D721Med (cell line): ENCODE data around the gene ADAMTSL3.

ENCODE experiments used
- DNase-seq: peaks from one replicate; pipeline ENCODE4 v3.0.0; 2011; ENCODE audit warnings: low spot score; ENCODE audit not compliant: insufficient read length
- FAIRE-seq: peaks from 2 replicates; lab custom pipeline; 2011; peaks lifted over from hg19 to GRCh38; lab: Jason Lieb, UNC
- TF ChIP-seq, protein P1 (sequence below): IDR thresholded peaks from 2 replicates; pipeline ENCODE4 v1.5.1; 2012; ENCODE audit warnings: mild to moderate bottlenecking, control low read depth; ENCODE audit not compliant: insufficient read depth; ENCODE audit errors: missing control alignments

The ADAMTSL3 gene

DNA sequence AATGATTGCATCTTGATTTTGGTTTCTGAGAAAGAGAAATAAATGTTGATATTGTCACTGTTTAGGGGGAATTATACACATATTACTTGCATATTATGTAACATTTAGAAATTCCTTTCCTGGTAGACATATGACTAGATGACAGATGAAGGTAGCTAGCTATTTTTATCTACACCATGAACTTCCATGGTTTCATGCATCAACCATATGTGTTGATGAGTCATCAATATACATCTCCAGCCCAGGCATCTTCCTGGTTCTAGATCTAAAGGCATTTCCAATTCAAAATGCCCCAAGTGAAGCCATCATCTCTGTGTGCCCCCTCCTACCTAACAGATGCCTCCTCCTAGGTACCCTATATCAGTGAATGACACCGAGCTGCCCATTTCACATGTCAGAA lies 9.5 kb upstream of the ADAMTSL3 start:
- TF ChIP-seq, protein P1, sequence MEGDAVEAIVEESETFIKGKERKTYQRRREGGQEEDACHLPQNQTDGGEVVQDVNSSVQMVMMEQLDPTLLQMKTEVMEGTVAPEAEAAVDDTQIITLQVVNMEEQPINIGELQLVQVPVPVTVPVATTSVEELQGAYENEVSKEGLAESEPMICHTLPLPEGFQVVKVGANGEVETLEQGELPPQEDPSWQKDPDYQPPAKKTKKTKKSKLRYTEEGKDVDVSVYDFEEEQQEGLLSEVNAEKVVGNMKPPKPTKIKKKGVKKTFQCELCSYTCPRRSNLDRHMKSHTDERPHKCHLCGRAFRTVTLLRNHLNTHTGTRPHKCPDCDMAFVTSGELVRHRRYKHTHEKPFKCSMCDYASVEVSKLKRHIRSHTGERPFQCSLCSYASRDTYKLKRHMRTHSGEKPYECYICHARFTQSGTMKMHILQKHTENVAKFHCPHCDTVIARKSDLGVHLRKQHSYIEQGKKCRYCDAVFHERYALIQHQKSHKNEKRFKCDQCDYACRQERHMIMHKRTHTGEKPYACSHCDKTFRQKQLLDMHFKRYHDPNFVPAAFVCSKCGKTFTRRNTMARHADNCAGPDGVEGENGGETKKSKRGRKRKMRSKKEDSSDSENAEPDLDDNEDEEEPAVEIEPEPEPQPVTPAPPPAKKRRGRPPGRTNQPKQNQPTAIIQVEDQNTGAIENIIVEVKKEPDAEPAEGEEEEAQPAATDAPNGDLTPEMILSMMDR = no peak
- FAIRE-seq (no peak), DNase-seq (no peak)

DNA sequence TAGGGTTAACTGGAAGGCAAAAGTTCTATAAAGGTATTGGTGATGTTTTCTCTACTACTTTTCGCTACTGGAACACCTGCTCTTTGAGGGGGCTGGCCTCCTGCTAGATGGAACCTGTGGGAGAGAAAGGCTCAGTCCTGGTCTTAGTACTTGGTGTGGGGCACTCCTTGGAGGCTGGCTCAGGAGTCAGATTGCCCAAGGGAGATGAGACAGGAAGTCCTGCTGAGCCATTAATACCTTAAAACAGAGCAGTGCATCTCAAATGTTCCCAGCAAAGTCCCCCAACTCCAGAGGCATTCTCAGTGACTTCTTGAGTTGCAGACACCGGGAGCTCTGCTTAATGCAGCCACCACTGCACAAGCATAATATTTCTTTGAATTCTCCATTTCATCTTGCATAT lies 3.1 kb upstream of the ADAMTSL3 start:
- DNase-seq (no peak), FAIRE-seq (no peak)
- TF ChIP-seq, protein P1 = no peak

GRCh38 chr15:83651541-83651940 lies 2.4 kb upstream of the ADAMTSL3 start:
- DNase-seq = no peak

DNA sequence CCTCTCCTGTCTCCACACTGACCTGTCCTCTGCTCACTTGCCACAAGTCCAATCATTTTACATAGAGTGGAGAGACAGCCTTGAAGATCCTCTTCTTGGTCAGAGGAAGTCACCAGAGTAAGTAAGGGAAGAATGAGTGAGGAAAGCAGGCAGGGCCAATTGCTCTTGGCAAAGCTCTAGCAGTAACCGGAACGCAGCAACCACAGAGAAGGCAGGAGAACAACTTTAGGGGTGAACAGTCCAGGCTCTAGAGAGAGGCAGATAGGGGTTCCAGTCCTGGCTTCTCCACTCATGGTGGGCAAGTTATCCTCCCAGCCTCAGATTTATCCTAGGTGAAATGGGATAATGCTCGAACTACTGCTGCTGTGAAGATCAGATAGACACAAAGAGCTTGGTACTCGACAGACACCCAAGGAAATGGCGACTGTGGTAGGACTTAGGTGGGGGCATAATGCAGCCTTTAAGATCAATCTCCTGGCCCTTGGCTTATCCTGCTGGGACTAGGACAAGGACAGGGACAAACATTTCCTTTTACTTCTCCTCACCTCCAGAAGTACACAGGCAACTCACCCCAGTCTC lies 1.2 kb upstream of the ADAMTSL3 start:
- no peak for FAIRE-seq
- DNase-seq = no peak
- TF ChIP-seq, protein P1 = no peak

More at GRCh38 chr15:83651541-83651940, 2.4 kb upstream of the ADAMTSL3 start:
- TF ChIP-seq, protein P1 = no peak
- no peak for FAIRE-seq

GRCh38 chr15:83653288-83653638 lies 660 bp upstream of the ADAMTSL3 start:
- no peak for FAIRE-seq
- DNase-seq = no peak
- TF ChIP-seq, protein P1 = no peak

GRCh38 chr15:83654379-83655236 lies 685 bp downstream of the ADAMTSL3 start:
- no peak for FAIRE-seq
- DNase-seq = no peak
- TF ChIP-seq, protein P1 = no peak

DNA sequence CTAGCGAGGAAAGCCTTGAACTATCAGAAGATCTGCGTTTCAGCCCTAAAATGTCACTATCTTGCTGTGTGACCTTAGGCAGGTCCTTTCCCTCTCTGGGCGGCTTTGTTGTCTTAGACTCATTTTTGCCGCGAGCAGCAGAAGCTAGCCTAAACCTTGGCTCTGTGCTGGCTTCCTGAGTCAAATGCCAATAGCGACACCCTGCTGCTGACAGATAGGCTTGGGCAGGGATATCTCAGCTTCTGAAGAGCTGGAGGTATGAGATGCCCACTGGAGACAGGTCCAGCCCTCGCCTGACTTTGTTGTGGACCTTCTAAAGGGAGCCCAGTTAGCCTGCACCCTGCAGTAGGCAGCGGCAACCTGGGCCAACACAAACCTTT lies 1.3 kb downstream of the ADAMTSL3 start:
- FAIRE-seq (no peak), DNase-seq (no peak)
- TF ChIP-seq, protein P1 = no peak
